ENCODE measurements around the gene VOPP1. TPM values are rescaled to one million over a fixed set of nuclear protein-coding genes. Genes with fewer than 3 reads are reported as not detected.
"Not testable (repeated sequence)": the region's sequence is repeated elsewhere in the genome, so short reads cannot be mapped to it uniquely, and the experiment has no call there.

VOPP1 gene
- polyA plus RNA-seq, 3 donors: 54.7 to 64.0 (median 56.9) TPM

GRCh38 chr7:55521512-55521911 is 50.8 kb downstream of the VOPP1 start:
- DNase-seq (ENCODE audit: extremely low read depth in 1 of 11, low read depth in 9 of 11, low spot score in 4 of 11): no peak

GRCh38 chr7:55520426-55521140 is 51.7 kb downstream of the VOPP1 start:
- no peak for DNase-seq (ENCODE audit: extremely low read depth in 1 of 11, low read depth in 9 of 11, low spot score in 4 of 11)

- no peak for DNase-seq (ENCODE audit: extremely low read depth in 1 of 11, low read depth in 9 of 11, low spot score in 4 of 11)
Observed at GRCh38 chr7:55518836-55519235, 53.5 kb downstream of the VOPP1 start.

GRCh38 chr7:55517936-55518689 is 54.2 kb downstream of the VOPP1 start:
- DNase-seq (ENCODE audit: extremely low read depth in 1 of 11, low read depth in 9 of 11, low spot score in 4 of 11): no peak

- DNase-seq (ENCODE audit: extremely low read depth in 1 of 11, low read depth in 9 of 11, low spot score in 4 of 11): no peak
Observed at GRCh38 chr7:55517191-55517633, 55.1 kb downstream of the VOPP1 start.

GRCh38 chr7:55516409-55516808 is 55.9 kb downstream of the VOPP1 start:
- no peak for DNase-seq (ENCODE audit: extremely low read depth in 1 of 11, low read depth in 9 of 11, low spot score in 4 of 11)

- no peak for DNase-seq (ENCODE audit: extremely low read depth in 1 of 11, low read depth in 9 of 11, low spot score in 4 of 11)
Observed at GRCh38 chr7:55515569-55516279, 56.6 kb downstream of the VOPP1 start.

- no peak for DNase-seq (ENCODE audit: extremely low read depth in 1 of 11, low read depth in 9 of 11, low spot score in 4 of 11)
Observed at GRCh38 chr7:55514546-55515265, 57.6 kb downstream of the VOPP1 start.

- DNase-seq (ENCODE audit: extremely low read depth in 1 of 11, low read depth in 9 of 11, low spot score in 4 of 11): no peak
Observed at GRCh38 chr7:55513868-55514267, 58.4 kb downstream of the VOPP1 start.

- no peak for DNase-seq (ENCODE audit: extremely low read depth in 1 of 11, low read depth in 9 of 11, low spot score in 4 of 11)
Observed at GRCh38 chr7:55512635-55513191, 59.6 kb downstream of the VOPP1 start.

GRCh38 chr7:55510621-55511020 is 61.7 kb downstream of the VOPP1 start:
- DNase-seq (ENCODE audit: extremely low read depth in 1 of 11, low read depth in 9 of 11, low spot score in 4 of 11): no peak

- DNase-seq (ENCODE audit: extremely low read depth in 1 of 11, low read depth in 9 of 11, low spot score in 4 of 11): not testable (repeated sequence)
Observed at GRCh38 chr7:55510206-55510605, 62.1 kb downstream of the VOPP1 start.

- DNase-seq (ENCODE audit: extremely low read depth in 1 of 11, low read depth in 9 of 11, low spot score in 4 of 11): no peak
Observed at GRCh38 chr7:55509322-55509721, 63.0 kb downstream of the VOPP1 start.

GRCh38 chr7:55508221-55509011 is 63.9 kb downstream of the VOPP1 start:
- no peak for DNase-seq (ENCODE audit: extremely low read depth in 1 of 11, low read depth in 9 of 11, low spot score in 4 of 11)

GRCh38 chr7:55507743-55508142 is 64.6 kb downstream of the VOPP1 start:
- DNase-seq (ENCODE audit: extremely low read depth in 1 of 11, low read depth in 9 of 11, low spot score in 4 of 11): no peak

- no peak for DNase-seq (ENCODE audit: extremely low read depth in 1 of 11, low read depth in 9 of 11, low spot score in 4 of 11)
Observed at GRCh38 chr7:55504967-55505658, 67.2 kb downstream of the VOPP1 start.

- no peak for DNase-seq (ENCODE audit: extremely low read depth in 1 of 11, low read depth in 9 of 11, low spot score in 4 of 11)
Observed at GRCh38 chr7:55504093-55504859, 68.0 kb downstream of the VOPP1 start.
